D721Med (cell line): Measurements from ENCODE around the gene HCST.

Experiments
- DNase-seq: peaks from one replicate; pipeline ENCODE4 v3.0.0; 2011; ENCODE audit warnings: low spot score; ENCODE audit not compliant: insufficient read length
- FAIRE-seq: peaks from 2 replicates; lab custom pipeline; 2011; peaks lifted over from hg19 to GRCh38; lab: Jason Lieb, UNC
- TF ChIP-seq, protein P1 (sequence below): IDR thresholded peaks from 2 replicates; pipeline ENCODE4 v1.5.1; 2012; ENCODE audit warnings: mild to moderate bottlenecking, control low read depth; ENCODE audit not compliant: insufficient read depth; ENCODE audit errors: missing control alignments

The HCST gene

DNA sequence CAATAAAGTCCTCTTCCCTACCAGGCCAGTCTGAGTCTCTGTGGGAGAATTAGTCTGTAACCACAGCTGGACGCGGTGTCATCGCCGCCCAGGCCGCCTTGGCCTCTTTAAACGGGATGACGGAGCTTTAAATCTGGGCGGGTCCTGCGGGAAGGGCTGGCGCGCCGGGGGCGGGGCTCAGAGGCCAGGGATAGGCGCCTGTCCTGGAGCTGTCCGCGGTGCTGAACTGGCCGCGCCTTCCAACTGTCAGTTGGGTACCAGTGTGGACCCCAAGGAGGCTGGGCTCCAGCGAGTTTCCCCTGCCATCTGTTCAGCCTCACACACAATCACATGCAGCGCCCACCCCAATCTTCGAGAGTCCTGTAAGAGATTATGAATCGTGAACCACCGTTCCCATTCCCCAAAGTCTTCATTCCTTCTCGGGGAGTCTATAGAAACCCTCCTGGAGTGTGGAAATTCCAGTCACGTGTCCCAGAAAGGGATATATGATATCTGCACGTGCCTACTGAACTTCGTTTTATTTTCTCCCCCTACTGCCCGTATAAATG is 22.5 kb upstream of the HCST start:
- FAIRE-seq (no peak), DNase-seq (peak; percentile 58)

DNA sequence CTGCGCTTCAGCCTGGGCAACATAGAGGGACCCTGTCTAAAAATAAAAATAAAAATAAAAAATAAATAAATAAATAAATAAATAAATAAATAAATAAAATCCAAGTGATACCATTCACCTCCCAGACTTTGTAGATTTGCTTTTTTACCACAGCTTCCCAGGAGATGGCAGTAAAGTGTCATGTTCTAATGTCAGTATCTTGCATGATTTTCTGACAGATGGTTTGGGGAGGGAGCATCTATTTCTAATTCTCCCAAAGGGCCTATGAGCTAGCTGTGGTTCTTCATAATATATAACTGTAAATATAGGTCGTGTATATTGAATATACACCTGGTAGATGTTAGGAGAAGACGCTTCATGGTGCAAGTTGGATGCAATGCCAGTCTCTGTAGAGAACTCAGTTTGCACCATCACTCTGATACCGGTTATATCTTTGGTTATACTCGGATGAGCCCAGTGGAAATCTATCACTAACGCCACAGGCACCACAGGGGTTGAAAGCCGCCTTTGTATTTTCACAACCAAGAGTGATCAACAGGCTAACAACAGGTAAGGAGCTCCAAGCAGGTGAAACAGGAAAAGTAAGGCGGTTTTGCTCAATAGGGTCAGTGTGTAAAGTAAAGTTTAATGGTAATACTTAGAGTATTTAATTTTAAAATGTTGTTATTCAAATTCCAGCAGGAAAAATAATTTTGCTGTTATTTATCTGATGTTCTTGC is 20.1 kb upstream of the HCST start:
- TF ChIP-seq, protein P1, sequence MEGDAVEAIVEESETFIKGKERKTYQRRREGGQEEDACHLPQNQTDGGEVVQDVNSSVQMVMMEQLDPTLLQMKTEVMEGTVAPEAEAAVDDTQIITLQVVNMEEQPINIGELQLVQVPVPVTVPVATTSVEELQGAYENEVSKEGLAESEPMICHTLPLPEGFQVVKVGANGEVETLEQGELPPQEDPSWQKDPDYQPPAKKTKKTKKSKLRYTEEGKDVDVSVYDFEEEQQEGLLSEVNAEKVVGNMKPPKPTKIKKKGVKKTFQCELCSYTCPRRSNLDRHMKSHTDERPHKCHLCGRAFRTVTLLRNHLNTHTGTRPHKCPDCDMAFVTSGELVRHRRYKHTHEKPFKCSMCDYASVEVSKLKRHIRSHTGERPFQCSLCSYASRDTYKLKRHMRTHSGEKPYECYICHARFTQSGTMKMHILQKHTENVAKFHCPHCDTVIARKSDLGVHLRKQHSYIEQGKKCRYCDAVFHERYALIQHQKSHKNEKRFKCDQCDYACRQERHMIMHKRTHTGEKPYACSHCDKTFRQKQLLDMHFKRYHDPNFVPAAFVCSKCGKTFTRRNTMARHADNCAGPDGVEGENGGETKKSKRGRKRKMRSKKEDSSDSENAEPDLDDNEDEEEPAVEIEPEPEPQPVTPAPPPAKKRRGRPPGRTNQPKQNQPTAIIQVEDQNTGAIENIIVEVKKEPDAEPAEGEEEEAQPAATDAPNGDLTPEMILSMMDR = peak; percentile 70
- DNase-seq (no peak), FAIRE-seq (peak; percentile 16)

More for the DNA sequence above, 22.5 kb upstream of the HCST start:
- TF ChIP-seq, protein P1 = no peak

DNA sequence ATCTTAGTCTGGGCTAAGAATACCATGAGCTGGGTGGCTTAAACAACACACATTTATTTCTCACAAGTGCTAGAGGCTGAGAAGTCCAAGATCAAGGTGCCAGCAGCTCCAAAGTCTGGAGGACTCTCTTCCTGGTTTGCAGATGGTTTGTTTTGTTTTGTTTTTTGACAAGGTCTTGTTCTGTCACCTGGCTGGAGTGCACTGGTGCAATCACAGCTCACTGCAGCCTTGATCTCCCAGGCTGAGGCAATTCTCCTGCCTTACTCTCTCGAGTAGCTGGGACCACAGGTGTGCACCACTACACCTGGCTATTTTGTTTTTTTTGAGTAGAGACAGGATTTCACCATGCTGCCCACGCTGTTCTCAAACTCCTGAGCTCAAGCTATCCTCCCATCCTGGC is 18.4 kb upstream of the HCST start:
- no peak for DNase-seq
- FAIRE-seq = no peak
- TF ChIP-seq, protein P1 = no peak

DNA sequence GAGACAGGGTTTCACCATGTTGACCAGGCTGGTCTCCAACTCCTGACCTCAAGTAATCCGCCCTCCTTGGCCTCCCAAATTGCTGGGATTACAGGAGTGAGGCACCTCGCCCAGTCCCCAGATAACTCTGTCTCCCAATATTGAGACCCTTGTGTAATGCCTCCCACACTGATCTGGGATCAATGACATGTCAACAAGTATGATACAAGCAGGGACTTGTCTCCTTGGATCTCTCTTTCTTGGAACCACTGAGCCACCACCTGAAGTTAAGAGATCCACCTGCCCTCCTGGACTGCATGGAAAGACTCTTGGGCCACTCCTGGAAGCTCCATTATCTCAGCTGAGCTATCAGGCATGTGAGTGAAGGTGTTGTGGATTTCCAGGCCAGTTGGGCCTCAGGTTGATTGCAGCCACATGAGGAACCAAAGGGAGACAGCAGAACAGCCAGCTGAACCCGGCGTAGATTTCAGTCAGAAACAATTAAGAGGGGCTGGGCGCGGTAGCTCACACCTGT is 17.0 kb upstream of the HCST start:
- TF ChIP-seq, protein P1 = no peak
- DNase-seq = no peak
- FAIRE-seq = no peak

DNA sequence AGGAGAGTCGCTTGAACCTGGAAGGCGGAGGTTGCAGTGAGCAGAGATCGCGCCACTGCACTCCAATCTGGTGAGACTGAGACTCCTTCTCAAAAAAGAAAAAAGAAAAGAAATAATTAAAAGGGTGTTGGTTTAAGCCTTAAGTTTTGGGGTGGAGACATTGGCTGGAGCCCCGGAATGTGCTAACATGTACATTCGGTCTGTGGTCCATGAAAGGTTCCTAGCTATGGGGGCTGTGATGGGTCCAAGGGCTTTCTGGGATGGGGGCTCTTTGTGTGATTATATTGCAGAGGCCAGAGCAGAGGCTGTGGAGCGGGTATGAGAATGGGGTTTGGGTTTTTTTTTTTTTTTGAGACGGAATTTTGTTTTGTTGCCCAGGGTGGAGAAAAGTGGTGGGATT is 16.4 kb upstream of the HCST start:
- DNase-seq = no peak
- TF ChIP-seq, protein P1 = no peak
- FAIRE-seq = no peak

DNA sequence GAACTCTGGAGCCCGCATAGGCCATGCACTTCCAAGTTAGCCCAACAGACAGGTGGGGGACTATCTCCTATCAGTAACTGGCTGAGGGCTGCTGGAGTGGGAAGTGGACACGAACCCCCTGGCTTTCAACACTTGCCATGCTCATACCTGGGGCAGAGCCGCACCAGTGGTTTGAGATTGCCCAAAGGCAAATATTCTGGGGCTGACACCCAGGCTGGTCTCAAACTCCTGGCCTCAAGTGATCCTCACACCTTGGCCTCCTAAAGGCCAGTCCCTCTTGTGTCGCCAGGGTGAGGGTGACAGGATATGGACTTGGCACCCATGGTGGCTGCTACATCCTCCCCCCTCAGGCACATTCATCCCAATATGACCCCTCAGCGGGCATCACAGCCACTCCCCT is 15.1 kb upstream of the HCST start:
- TF ChIP-seq, protein P1 = no peak
- DNase-seq (peak; percentile 12), FAIRE-seq (no peak)

DNA sequence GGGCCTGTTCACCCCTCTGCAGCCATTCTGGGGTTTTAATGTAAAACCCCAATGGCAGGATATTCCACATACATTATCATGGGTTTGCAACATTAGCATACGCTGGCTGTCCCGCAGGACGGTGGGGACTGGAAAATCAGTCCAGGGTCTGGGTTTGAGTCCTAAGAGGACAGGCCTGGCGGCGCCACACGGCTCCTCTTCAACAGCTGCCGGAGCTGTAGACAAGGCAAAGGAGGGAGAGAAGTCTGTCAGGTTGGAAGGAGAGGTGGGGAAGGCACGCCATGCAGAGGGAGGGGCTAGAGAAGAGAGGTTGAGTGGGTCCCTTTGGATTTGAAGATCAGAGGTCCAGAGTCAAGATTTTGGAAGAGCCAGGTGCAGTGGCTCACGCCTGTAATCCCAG is 13.9 kb upstream of the HCST start:
- no peak for FAIRE-seq
- peak; percentile 3 for DNase-seq
- TF ChIP-seq, protein P1 = no peak
